Activated CD8-positive, alpha-beta T cell treated with anti-CD3 and anti-CD28 coated beads for 36 hours (primary cell): Measurements from ENCODE around the gene SH3GLB2. TPM values are rescaled to one million over a fixed set of nuclear protein-coding genes. Genes with fewer than 3 reads are reported as not detected.

ENCODE experiments used
- ATAC-seq: fragments of 200-7000 bp; cut with Tn5 transposase; one replicate; pipeline ENCODE4 v1.10.0; 2021; ENCODE audit warnings: mild to moderate bottlenecking, moderate library complexity
- CTCF ChIA-PET: fragments of 350-600 bp; sonication (Branson Sonifier 250); formaldehyde crosslinking; loops from one replicate; lab custom pipeline; 2021; ENCODE audit warnings: antibody characterized with exemption; lab: Charles Lee
- POLR2A ChIA-PET: fragments of 350-600 bp; sonication (Branson Sonifier 250); formaldehyde crosslinking; loops from one replicate; lab custom pipeline; 2021; ENCODE audit warnings: antibody characterized with exemption; lab: Charles Lee
- DNase-seq: peaks from one replicate; pipeline ENCODE4 v3.0.0-alpha.2; 2020
- H3K27ac Mint-ChIP-seq: one replicate; pipeline ENCODE4 v1.8.0; 2021; ENCODE audit warnings: mild to moderate bottlenecking, mixed read lengths
- H3K27me3 Mint-ChIP-seq: one replicate; pipeline ENCODE4 v1.8.0; 2021; ENCODE audit warnings: mixed read lengths
- H3K36me3 Mint-ChIP-seq: one replicate; pipeline ENCODE4 v1.8.0; 2021; ENCODE audit warnings: low read depth, mixed read lengths
- H3K4me1 Mint-ChIP-seq: one replicate; pipeline ENCODE4 v1.8.0; 2021; ENCODE audit warnings: low read depth, mixed read lengths
- H3K4me3 Mint-ChIP-seq: one replicate; pipeline ENCODE4 v1.8.0; 2021; ENCODE audit warnings: mild to moderate bottlenecking, moderate library complexity, mixed read lengths
- H3K9me3 Mint-ChIP-seq: one replicate; pipeline ENCODE4 v1.8.0; 2021; ENCODE audit warnings: mixed read lengths
- CTCF ChIP-seq: fragments of 200-600 bp; IDR thresholded peaks from one replicate; pipeline ENCODE4 v1.8.0; 2022; ENCODE audit warnings: antibody characterized with exemption, mild to moderate bottlenecking
- intact Hi-C: fragments of 100-400 bp; cut with micrococcal nuclease; formaldehyde crosslinking; loops from one replicate; pipeline ENCODE4 v1.10.0; 2022
- total RNA-seq, 2 experiments: library from RNA; stranded (reverse); gene quantifications; one replicate each; pipeline ENCODE4 v1.2.3, GENCODE V29; 2021

SH3GLB2 gene
- total RNA-seq, 2 experiments from 2014 or later = 49.3 to 50.8 TPM

- DNase-seq (no peak), ATAC-seq (no peak)
- ChIA-PET POLR2A (interaction anchor here (0.6 kb wide), 1 partner anchor 481 kb away, joined by 3 read pairs; no protein-coding TSS in a partner anchor), CTCF (interaction anchor here (0.6 to 1.0 kb wide), 2 partner anchors 141 to 145 kb away, joined by 3 to 4 read pairs; no protein-coding TSS in a partner anchor)
- Mint-ChIP-seq H3K4me1 (no peaks in the 10 kb centered on the region), H3K4me3 (no peak overlapping the region), H3K36me3 (peaks cover 49% of the 10 kb centered on the region), H3K9me3 (no peaks in the 10 kb centered on the region), H3K27me3 (no peaks in the 10 kb centered on the region), H3K27ac (no peak overlapping the region)
- TF ChIP-seq CTCF = no peak
- intact Hi-C loops = no loop called here
Observed at GRCh38 chr9:128992995-128993394, 35.1 kb downstream of the SH3GLB2 start.

GRCh38 chr9:128987805-128988204 lies 40.3 kb downstream of the SH3GLB2 start:
- ATAC-seq = no peak
- no peaks in the 10 kb centered on the region for H3K27me3 Mint-ChIP-seq
- H3K4me1 Mint-ChIP-seq = no peaks in the 10 kb centered on the region
- no peak overlapping the region for H3K27ac Mint-ChIP-seq
- H3K9me3 Mint-ChIP-seq = no peaks in the 10 kb centered on the region
- ChIA-PET POLR2A (interaction anchor here (0.7 to 0.9 kb wide), 2 partner anchors 15 to 32 kb away, joined by 3 to 5 read pairs; no protein-coding TSS in a partner anchor), CTCF (interaction anchor here (0.9 to 1.2 kb wide), 2 partner anchors 170 to 548 kb away, joined by 3 to 4 read pairs; partner anchors contain the start of gene ENDOG)
- H3K4me3 Mint-ChIP-seq = no peak overlapping the region
- intact Hi-C loops = no loop called here
- no peak for DNase-seq
- TF ChIP-seq CTCF = no peak
- H3K36me3 Mint-ChIP-seq = peaks cover 45% of the 10 kb centered on the region

- peaks cover 47% of the 10 kb centered on the region for H3K36me3 Mint-ChIP-seq
- CTCF ChIA-PET = interaction anchor here (1.1 kb wide), 1 partner anchor 19 kb away, joined by 3 read pairs; no protein-coding TSS in a partner anchor
- DNase-seq = no peak
Observed at GRCh38 chr9:128986671-128987070, 41.5 kb downstream of the SH3GLB2 start.

GRCh38 chr9:128983536-128983935 lies 44.6 kb downstream of the SH3GLB2 start:
- CTCF ChIA-PET = no interaction called here
- POLR2A ChIA-PET = interaction anchor here (1.5 kb wide), 1 partner anchor 25 kb away, joined by 4 read pairs; no protein-coding TSS in a partner anchor
- Mint-ChIP-seq H3K36me3 (peaks cover 60% of the 10 kb centered on the region), H3K27ac (no peak overlapping the region), H3K9me3 (no peaks in the 10 kb centered on the region), H3K27me3 (no peaks in the 10 kb centered on the region), H3K4me1 (no peaks in the 10 kb centered on the region), H3K4me3 (no peak overlapping the region)
- DNase-seq (no peak), ATAC-seq (no peak)
- TF ChIP-seq CTCF = no peak
- intact Hi-C loops = no loop called here

More at GRCh38 chr9:128986671-128987070, 41.5 kb downstream of the SH3GLB2 start:
- POLR2A ChIA-PET = interaction anchor here (0.9 kb wide), 1 partner anchor 14 kb away, joined by 3 read pairs; no protein-coding TSS in a partner anchor
- no peak overlapping the region for H3K4me3 Mint-ChIP-seq
- H3K27ac Mint-ChIP-seq = no peak overlapping the region
- no peak for TF ChIP-seq CTCF
- no peaks in the 10 kb centered on the region for H3K27me3 Mint-ChIP-seq
- no peaks in the 10 kb centered on the region for H3K9me3 Mint-ChIP-seq
- no peaks in the 10 kb centered on the region for H3K4me1 Mint-ChIP-seq
- ATAC-seq = no peak
- intact Hi-C loops = no loop called here

GRCh38 chr9:128979111-128979510 lies 49.0 kb downstream of the SH3GLB2 start:
- intact Hi-C loops = no loop called here
- Mint-ChIP-seq H3K4me1 (no peaks in the 10 kb centered on the region), H3K27me3 (no peaks in the 10 kb centered on the region), H3K4me3 (no peak overlapping the region), H3K27ac (no peak overlapping the region), H3K36me3 (peaks cover 60% of the 10 kb centered on the region), H3K9me3 (no peaks in the 10 kb centered on the region)
- ChIA-PET POLR2A (no interaction called here), CTCF (no interaction called here)
- no peak for TF ChIP-seq CTCF
- no peak for DNase-seq
- no peak for ATAC-seq
